HG03378 (cell line): ENCODE data around the gene RBM28.

Source experiments
- ATAC-seq: cut with Tn5 transposase; IDR thresholded peaks from one replicate; pipeline ENCODE4 v1.9.1; 2021; ENCODE audit warnings: mild to moderate bottlenecking, moderate library complexity; ENCODE audit not compliant: unreplicated experiment

The RBM28 gene

GRCh38 chr7:128343554-128344430, at the start of gene RBM28:
Gene RBM28, minus strand, starts transcription at chr7:128343908. Its CDS starts 115 bp downstream, at chr7:128343793.
- peak; percentile 85 for ATAC-seq

- no peak for ATAC-seq
Observed at GRCh38 chr7:128392446-128393327, 49.0 kb upstream of the RBM28 start.

GRCh38 chr7:128391805-128392204, 48.1 kb upstream of the RBM28 start:
- no peak for ATAC-seq

GRCh38 chr7:128390871-128391565, 47.3 kb upstream of the RBM28 start:
- ATAC-seq = no peak

- no peak for ATAC-seq
Observed at GRCh38 chr7:128389618-128390329, 46.1 kb upstream of the RBM28 start.

GRCh38 chr7:128389085-128389617, 45.4 kb upstream of the RBM28 start:
- no peak for ATAC-seq

- ATAC-seq = no peak
Observed at GRCh38 chr7:128388145-128388485, 44.4 kb upstream of the RBM28 start.

- no peak for ATAC-seq
Observed at GRCh38 chr7:128387216-128388144, 43.8 kb upstream of the RBM28 start.

GRCh38 chr7:128385988-128386925, 42.5 kb upstream of the RBM28 start:
- no peak for ATAC-seq

GRCh38 chr7:128384726-128385125, 41.0 kb upstream of the RBM28 start:
- ATAC-seq = no peak

- no peak for ATAC-seq
Observed at GRCh38 chr7:128383776-128384175, 40.1 kb upstream of the RBM28 start.

GRCh38 chr7:128381161-128381821, 37.6 kb upstream of the RBM28 start:
- no peak for ATAC-seq

- no peak for ATAC-seq
Observed at GRCh38 chr7:128380483-128381106, 36.9 kb upstream of the RBM28 start.

GRCh38 chr7:128379900-128380479, 36.3 kb upstream of the RBM28 start:
- no peak for ATAC-seq

GRCh38 chr7:128378637-128379036, 34.9 kb upstream of the RBM28 start:
- ATAC-seq = no peak

- no peak for ATAC-seq
Observed at GRCh38 chr7:128376077-128376476, 32.4 kb upstream of the RBM28 start.

- ATAC-seq = no peak
Observed at GRCh38 chr7:128374041-128374440, 30.3 kb upstream of the RBM28 start.
